GM12801 (cell line): Measurements from ENCODE around the gene NIF3L1.

Source experiments
- TF ChIP-seq, protein P1 (sequence below): IDR thresholded peaks from one replicate; pipeline ENCODE4 v1.5.1; 2011; ENCODE audit warnings: control low read depth; ENCODE audit not compliant: insufficient read length; ENCODE audit errors: extremely low read depth

Gene NIF3L1

DNA sequence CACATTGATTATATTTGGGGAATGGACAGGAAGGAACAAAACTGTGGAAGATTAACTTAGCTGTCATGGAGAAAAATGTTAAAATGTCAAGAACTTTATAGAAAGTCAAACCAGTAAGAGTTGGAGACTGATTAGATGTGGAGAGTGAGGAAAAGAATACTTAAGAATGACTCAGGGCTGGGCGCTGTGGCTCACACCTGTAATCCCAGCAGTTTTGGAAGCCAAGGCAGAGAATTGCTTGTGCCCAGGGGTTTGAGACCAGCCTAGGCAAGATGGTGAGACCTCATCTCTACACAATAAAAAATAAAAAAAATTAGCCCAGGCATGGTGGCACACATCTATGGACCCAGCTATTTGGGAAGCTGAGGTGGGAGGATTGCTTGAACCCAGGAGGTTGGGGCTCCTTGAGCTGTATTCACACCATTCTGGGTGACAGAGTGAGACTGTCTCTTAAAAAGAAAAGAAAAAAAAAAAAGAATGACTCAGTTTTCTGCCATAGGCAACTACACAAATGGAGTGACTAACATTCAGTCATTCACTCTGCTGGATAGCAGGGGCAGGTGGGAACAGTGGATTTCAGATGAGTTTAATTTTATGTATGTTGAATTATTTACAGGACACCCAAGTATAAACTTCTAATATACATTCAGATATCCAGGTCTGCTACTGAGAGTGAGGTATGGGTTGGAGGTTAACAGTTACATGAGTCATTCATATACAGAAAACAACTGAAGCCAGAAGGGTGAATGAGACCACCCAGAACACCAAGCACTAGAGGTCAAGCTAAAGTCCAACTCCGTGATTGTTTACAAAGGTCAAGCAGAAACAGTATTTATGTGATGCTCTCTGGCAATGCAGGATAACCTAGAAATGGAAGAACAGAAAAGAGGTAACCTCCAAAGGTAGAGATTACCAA, 40.4 kb downstream of the NIF3L1 start:
- TF ChIP-seq, protein P1, sequence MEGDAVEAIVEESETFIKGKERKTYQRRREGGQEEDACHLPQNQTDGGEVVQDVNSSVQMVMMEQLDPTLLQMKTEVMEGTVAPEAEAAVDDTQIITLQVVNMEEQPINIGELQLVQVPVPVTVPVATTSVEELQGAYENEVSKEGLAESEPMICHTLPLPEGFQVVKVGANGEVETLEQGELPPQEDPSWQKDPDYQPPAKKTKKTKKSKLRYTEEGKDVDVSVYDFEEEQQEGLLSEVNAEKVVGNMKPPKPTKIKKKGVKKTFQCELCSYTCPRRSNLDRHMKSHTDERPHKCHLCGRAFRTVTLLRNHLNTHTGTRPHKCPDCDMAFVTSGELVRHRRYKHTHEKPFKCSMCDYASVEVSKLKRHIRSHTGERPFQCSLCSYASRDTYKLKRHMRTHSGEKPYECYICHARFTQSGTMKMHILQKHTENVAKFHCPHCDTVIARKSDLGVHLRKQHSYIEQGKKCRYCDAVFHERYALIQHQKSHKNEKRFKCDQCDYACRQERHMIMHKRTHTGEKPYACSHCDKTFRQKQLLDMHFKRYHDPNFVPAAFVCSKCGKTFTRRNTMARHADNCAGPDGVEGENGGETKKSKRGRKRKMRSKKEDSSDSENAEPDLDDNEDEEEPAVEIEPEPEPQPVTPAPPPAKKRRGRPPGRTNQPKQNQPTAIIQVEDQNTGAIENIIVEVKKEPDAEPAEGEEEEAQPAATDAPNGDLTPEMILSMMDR: no peak

DNA sequence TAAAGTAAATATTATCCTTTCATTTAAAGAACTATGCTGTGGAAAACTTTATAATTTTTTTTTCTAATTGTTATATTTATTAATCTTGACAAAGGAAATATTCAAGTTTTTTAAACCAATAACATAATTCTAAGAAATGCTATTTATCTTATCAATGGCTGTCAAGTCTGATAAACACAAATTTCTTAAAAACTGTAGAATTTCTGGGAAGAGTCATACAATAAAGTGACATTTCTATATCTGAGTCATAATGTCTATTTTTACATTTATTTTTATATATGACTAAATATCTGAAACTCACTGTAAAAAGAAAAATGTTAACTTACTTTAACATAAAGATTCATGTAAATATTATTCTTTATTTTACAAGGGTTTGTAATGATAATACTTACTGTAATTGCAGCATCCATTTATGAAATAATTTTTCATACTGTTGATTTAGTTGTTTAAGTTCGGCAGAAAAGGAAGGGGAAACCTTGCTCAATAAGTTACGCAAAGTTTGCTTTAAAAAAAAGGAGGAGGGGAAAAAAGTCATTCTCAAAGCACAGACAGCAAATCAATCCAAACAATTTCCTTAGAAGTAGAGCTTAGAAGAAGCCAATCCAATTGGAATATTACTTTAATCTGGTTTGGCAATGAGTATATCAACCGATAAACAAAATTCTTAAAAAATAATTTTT, 41.9 kb downstream of the NIF3L1 start:
- TF ChIP-seq, protein P1: no peak

DNA sequence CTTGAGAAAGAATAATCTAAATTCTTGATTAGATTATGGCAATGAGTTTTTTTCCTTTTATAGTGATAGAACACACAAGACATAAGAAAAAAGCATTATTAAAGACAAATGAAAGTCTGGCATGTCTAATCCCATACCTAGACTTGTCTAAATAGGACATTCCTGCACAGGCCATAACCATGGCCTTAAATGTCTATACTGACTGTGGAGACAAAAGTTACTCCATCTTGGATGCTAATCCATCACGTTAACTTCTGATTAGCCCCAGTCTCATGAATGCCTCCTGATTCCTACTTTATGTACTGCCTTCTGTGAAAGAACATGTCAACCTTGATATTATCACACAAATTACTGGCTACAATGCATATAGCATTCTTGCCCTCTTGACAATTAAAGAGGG, 50.7 kb downstream of the NIF3L1 start:
- TF ChIP-seq, protein P1: no peak

DNA sequence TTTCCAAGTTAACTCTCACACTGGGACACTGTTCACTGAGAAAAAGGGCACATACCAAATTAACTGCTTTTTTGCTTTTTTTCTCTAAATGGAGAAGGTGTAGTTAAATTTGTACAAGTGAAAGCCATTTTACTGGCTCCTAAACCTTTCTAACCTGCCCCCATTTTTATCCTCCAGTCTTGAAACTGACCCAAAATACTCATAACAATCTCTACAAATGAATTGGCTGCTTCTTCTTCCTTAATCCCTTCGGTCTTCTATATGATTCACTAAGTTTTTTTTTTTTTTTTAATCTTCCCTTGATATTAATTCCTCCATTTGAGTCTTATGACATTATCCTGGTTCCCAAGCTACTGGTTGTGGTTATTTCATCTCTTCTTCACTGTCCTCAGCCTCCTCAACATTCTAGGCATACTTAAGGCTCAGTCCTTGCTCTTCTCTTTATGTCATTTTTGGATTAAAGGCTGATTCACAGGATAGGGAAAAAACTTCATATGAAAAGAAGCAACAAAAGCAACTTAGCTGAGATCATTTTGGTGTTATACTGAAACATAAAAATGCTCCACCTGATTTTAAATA, 54.4 kb downstream of the NIF3L1 start:
- TF ChIP-seq, protein P1: no peak

DNA sequence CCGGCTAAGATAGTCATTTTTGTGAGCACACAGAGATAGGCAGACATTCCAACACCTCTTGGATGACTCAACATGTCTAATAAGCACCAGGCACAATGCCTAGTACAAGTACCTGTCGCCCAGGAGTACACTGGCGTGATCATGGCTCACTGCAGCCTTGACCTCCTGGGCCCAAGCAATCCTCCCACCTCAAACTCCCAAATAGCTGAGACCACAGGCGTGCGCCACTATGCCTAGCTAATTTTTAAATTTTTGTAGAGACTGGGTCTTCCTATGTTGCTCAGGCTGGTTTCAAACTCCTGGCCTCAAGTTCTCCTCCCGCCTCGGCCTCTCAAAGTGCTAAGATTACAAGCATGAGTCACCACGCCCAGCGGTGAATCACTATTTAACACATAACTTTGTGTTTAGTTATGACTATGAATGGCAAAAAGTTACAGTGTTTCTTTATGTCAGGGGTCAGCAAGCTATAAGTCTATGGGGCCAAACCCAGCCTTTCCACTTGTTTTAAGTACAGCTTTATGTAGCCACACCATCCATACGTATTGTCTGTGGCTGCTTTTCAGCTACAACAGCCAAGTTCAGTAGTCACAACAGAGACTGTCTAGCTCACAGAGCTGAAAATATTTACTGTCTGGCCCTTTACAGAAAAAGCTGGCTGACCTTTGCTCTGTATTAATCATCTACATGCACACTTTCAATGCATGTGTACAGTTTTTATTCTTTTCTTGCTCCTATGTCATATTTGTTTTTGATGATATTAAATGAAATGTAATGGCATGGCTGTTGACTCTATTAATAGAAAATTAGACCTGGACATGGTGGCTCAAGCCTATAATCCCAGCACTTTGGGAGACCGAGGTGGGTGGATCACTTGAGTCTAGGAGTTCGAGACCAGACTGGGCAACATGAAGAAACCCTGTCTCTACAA, 55.6 kb downstream of the NIF3L1 start:
- TF ChIP-seq, protein P1: no peak

DNA sequence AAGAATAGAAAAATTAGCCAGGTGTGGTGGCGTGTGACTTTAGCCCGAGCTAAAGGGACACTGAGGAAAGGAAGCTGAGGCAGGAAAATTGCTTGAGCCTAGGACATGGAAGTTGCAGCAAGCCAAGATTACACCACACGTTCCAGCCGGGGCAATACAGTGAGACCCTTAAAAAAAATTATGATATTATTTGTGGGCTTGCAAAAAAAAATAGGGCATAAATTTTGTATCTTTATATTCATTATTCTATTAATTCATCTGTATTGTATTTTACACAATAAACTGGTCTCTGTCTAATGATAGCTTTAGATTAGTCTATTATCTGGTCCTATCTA, 56.2 kb downstream of the NIF3L1 start:
- TF ChIP-seq, protein P1: no peak
